ENCODE results near the gene CEP192. TPM values are rescaled to one million over a fixed set of nuclear protein-coding genes. Genes with fewer than 3 reads are reported as not detected.
"Not testable (repeated sequence)": the region's sequence is repeated elsewhere in the genome, so short reads cannot be mapped to it uniquely, and the experiment has no call there.

CEP192 gene
- total RNA-seq, 1 donor from 2014 or later, result 39.6 TPM

GRCh38 chr18:13095466-13095865 lies 104.3 kb downstream of the CEP192 start:
- Mint-ChIP-seq H3K4me3 (no peak overlapping the region), H3K27ac (ENCODE audit: unreplicated experiment) (no peak overlapping the region), H3K36me3 (ENCODE audit: low read depth) (peaks cover 38% of the 10 kb centered on the region), H3K4me1 (no peaks in the 10 kb centered on the region), H3K9me3 (no peaks in the 10 kb centered on the region), H3K27me3 (ENCODE audit: low read depth) (no peaks in the 10 kb centered on the region)
- DNase-seq (ENCODE audit: low read depth, low spot score), result no peak
- no peak for TF ChIP-seq CTCF (conservative IDR thresholded peaks at IDR 0.05)

GRCh38 chr18:13096232-13096631 lies 105.1 kb downstream of the CEP192 start:
- TF ChIP-seq CTCF (conservative IDR thresholded peaks at IDR 0.05), result no peak
- H3K9me3 Mint-ChIP-seq, result no peaks in the 10 kb centered on the region
- H3K36me3 Mint-ChIP-seq (ENCODE audit: low read depth), result peaks cover 36% of the 10 kb centered on the region
- no peaks in the 10 kb centered on the region for H3K4me1 Mint-ChIP-seq
- H3K4me3 Mint-ChIP-seq, result no peak overlapping the region
- no peak for DNase-seq (ENCODE audit: low read depth, low spot score)
- no peak overlapping the region for H3K27ac Mint-ChIP-seq (ENCODE audit: unreplicated experiment)
- no peaks in the 10 kb centered on the region for H3K27me3 Mint-ChIP-seq (ENCODE audit: low read depth)

- peaks cover 36% of the 10 kb centered on the region for H3K36me3 Mint-ChIP-seq (ENCODE audit: low read depth)
- DNase-seq (ENCODE audit: low read depth, low spot score), result no peak
- no peaks in the 10 kb centered on the region for H3K27me3 Mint-ChIP-seq (ENCODE audit: low read depth)
- no peak overlapping the region for H3K27ac Mint-ChIP-seq (ENCODE audit: unreplicated experiment)
- no peaks in the 10 kb centered on the region for H3K9me3 Mint-ChIP-seq
- no peaks in the 10 kb centered on the region for H3K4me1 Mint-ChIP-seq
- no peak for TF ChIP-seq CTCF (conservative IDR thresholded peaks at IDR 0.05)
- no peak overlapping the region for H3K4me3 Mint-ChIP-seq
Measured at GRCh38 chr18:13096719-13097118, 105.6 kb downstream of the CEP192 start.

GRCh38 chr18:13098104-13098503 lies 106.9 kb downstream of the CEP192 start:
- not testable (repeated sequence) for DNase-seq (ENCODE audit: low read depth, low spot score); H3K4me1 Mint-ChIP-seq; H3K4me3 Mint-ChIP-seq; H3K27me3 Mint-ChIP-seq (ENCODE audit: low read depth); H3K9me3 Mint-ChIP-seq; H3K27ac Mint-ChIP-seq (ENCODE audit: unreplicated experiment)
- peaks cover 45% of the 10 kb centered on the region for H3K36me3 Mint-ChIP-seq (ENCODE audit: low read depth)

GRCh38 chr18:13099113-13099512 lies 108.0 kb downstream of the CEP192 start:
- no peak for DNase-seq (ENCODE audit: low read depth, low spot score)
- Mint-ChIP-seq H3K9me3 (no peaks in the 10 kb centered on the region), H3K27me3 (ENCODE audit: low read depth) (no peaks in the 10 kb centered on the region), H3K4me1 (no peaks in the 10 kb centered on the region), H3K36me3 (ENCODE audit: low read depth) (peaks cover 50% of the 10 kb centered on the region), H3K4me3 (no peak overlapping the region), H3K27ac (ENCODE audit: unreplicated experiment) (no peak overlapping the region)
- TF ChIP-seq CTCF (conservative IDR thresholded peaks at IDR 0.05), result no peak

- no peak for TF ChIP-seq CTCF (conservative IDR thresholded peaks at IDR 0.05)
- H3K9me3 Mint-ChIP-seq, result no peaks in the 10 kb centered on the region
- H3K4me3 Mint-ChIP-seq, result no peak overlapping the region
- H3K27me3 Mint-ChIP-seq (ENCODE audit: low read depth), result no peaks in the 10 kb centered on the region
- H3K27ac Mint-ChIP-seq (ENCODE audit: unreplicated experiment), result peak overlapping the region; percentile 22
- no peaks in the 10 kb centered on the region for H3K4me1 Mint-ChIP-seq
- no peak for DNase-seq (ENCODE audit: low read depth, low spot score)
- H3K36me3 Mint-ChIP-seq (ENCODE audit: low read depth), result peaks cover 59% of the 10 kb centered on the region
Measured at GRCh38 chr18:13100942-13101658, 109.9 kb downstream of the CEP192 start.

Data from neural crest cell (in vitro differentiated cells).